Activated T-cell treated with anti-CD3 and anti-CD28 coated beads for 1 hour (primary cell): ENCODE data around the gene LY6G6C.

Experiments
- DNase-seq: peaks from one replicate; pipeline ENCODE4 v3.0.0-alpha.2; 2020; ENCODE audit warnings: low read depth

LY6G6C gene

DNA sequence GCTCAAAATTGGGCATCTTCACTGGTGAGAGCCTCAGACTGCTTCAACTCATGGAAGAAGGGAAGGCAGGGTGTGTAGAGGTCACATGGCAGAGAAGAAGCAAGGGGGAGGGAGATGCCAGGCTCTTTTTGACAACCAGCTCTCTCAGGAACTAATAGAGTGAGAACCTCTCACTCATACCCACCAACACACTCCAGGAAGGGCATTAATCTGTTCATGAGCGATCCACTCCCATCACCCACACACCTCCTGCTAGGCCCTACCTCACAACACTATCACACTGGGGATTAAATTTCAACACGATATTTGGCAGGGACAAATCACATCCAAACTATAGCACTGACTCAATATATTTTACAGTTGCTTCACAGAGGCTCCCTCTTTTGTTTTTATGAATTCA, 20.3 kb upstream of the LY6G6C start:
- no peak for DNase-seq

DNA sequence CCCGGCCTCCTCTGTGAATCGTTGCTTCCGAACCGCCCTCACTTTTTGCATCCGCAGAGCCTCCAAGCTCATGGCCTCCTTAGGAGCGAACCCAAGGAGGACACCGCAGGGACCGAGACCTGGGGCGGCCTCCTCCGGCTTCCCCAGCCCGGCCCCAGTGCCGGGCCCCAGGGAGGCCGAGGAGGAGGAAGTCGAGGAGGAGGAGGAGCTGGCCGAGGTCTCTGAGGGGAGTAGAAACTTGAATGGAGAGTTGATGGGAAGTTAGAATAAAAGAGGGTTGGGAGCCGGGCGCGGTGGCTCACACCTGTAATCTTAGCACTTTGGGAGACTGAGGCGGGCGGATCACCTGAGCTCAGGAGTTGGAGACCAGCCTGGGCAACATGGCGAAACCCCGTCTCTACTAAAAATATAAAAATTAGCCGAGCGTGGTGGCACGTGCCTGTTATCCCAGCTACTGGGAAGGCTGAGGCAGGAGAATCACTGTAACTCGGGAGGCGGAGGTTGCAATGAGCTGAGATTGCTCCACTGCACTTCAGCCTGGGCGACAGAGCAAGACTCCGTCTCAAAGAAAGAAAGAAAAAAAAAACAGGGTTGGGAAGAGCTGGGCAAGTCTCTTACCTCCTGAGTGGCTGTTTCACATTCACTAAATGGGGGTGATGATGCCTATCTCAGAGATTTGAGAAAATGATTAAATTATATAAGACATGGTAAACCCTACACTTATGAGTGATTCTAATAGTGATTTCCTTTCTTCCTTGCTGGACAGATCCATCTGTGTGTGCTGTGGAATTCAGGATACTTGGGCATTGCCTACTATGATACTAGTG, 19.1 kb upstream of the LY6G6C start:
- DNase-seq: no peak

DNA sequence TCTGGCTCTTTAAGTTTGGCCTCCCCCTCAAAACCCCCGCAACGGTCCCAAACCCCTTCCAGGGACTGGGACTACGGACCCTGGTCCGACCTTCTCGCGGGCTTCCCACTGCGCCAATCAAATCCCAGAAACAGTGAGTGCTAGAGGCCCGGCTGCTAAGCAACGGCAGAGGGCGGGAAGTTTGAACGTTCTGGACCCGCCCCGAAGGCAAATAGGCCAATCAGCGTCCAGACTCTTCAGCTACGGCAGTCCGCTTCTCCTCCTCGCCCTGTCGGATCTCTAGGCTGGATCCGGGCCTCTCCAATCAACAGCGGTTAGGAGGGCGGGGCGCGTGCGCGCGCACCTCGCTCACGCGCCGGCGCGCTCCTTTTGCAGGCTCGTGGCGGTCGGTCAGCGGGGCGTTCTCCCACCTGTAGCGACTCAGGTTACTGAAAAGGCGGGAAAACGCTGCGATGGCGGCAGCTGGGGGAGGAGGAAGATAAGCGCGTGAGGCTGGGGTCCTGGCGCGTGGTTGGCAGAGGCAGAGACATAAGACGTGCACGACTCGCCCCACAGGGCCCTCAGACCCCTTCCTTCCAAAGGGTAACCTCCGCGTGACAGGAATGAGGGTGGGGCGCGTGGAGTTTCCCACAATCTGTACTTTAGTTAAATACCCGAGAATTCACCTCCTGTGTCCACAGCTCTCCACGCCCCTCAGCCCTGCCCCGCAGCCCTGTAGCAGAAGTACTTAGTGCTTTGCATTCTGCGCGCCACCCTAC, 18.3 kb upstream of the LY6G6C start, which contains the start of gene MSH5:
MSH5 (plus strand) TSS at position 367 of the 758 bp plus-strand sequence. CDS start 462 bp downstream, outside the sequence.
- peak; percentile 89 for DNase-seq

DNA sequence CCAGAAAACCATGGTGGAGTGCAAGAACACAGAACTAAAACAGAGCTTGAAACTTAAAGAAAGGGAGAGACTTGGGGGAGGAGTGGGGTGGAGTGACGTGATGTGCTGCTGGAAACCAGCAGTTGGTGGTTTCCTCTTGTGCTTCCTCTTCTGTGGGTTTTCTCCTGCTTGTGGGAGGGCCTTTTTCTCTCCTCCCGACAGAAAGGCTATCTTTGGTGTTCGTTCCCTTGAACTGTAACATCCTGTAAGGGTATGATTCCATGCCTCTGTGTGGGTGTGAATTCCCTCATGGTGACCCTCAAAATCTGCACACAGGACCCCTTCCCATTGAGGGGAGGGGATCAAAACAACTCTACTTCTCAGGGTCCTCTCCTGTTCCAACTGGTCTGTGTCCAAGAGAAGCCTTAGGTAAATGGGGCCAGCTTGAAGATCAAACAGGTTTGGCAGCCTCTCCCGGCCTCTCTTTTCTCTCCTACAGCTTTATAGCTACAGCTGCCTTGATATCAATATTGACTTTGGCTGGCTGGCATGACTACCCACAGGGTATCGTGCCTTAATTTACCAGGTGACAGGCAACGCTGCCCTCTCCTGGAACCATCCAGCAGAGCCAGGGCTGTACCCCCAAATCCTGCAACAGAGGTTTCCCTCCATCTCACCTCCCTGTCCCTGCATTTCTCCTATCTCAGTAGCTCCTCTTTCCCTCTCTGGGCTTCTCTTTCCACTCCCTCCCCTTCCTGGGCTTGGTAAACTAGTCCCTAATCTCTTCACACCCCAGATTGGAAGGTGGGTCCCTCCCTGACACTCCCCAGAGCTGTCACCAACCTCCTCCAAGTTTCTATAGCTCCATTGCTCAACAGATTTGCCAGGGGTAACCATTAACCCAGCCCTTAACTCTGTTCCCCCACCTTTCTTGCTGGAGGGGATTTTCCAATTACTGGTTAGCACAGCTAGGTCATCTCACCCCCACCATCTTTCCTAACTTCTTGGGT, 16.7 kb upstream of the LY6G6C start:
- peak; percentile 41 for DNase-seq

DNA sequence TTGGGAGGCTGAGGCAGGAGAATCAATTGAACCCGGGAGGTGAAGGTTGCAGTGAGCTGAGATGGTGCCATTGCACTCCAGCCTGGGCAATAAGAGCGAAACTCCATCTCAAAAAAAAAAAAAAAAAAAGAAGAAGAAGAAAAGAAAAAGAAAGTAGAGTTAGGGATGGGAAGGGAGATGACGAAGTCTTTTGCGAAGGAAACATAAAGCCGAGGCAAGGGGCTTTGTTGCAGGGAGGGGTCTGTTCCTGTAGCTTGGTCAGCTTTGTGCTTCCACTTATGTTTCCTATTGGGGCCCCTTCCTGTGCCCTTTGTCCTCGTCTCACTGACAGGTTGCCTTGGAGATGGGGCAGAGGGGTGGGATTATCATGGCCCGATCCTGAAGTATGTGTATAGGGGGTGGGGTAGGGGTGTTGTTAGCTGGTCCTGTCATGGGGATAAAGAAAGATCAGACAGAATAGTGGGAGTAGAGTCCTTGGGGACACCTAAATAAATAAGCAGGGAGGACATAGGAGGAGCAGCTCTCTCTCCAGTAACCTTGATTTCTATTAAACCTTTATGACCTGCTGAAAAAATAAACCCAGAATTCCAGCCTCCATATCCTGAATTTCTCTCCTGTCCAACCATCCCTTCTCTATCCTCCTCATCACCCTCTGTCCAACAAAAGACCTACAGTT, 15.9 kb upstream of the LY6G6C start:
- no peak for DNase-seq

DNA sequence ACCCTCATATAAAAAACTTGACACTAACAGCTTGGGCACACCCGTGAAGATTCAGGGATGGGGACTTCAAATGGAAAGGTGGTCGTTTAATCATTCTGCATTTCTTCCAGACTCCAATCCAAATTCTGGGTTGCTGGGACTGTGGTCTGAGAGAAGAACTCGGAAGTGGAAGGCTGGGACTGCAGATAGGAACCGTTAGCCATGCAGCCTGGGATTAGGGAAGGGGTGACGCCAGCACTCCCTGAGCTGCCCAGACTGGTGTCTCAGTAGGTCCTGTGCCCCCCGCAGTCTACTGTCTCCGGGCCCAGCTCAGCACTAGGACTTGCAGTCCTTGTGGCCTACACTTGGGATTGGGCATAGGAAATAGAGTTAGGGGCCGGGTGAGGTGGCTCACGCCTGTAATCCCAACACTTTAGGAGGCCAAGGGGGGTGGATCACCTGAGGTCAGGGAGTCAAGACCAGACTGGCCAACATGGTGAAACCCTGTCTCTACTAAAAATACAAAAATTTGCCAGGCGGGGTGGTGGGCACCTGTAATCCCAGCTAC, 15.3 kb upstream of the LY6G6C start:
- DNase-seq: no peak

DNA sequence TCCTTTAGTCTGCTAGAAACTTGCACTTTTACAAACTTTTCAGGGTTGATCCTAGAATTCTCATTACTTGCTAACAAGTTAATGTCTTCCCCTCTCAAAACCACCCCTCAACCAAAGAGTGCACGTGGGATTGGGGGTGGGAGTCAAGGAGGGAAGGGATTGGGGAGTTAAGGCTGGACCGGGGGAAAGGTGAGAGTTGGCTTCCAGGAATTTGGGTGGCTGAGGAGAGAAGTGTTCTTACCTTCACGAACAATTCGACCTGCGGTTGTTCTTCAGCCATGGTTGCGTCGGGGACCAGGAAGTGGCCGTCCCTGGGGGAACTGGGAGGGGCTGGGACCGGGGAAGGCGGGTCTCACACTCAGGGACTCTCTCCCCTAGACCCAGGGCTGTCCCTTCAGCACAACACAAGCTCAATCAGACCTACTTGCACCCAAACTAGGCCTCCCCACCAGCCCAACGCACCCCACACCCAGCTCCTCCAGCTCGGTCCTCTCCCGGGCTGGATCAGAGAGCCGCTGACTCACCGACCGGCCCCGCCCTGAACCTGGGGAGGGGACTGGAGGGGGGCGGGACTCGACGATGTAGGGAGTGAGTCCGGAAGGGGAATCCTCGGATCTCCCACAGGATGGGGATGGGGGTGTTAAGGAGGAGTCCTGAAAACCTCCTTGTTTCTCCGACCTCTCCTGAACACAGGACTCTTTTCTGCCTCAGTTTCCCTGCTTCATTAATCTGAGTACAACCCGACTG, 14.6 kb upstream of the LY6G6C start, which contains the start of gene CLIC1:
CLIC1 (minus strand) TSS at position 510 of the 747 bp plus-strand sequence; CDS start at position 280, 230 bp downstream.
- DNase-seq: peak; percentile 64

DNA sequence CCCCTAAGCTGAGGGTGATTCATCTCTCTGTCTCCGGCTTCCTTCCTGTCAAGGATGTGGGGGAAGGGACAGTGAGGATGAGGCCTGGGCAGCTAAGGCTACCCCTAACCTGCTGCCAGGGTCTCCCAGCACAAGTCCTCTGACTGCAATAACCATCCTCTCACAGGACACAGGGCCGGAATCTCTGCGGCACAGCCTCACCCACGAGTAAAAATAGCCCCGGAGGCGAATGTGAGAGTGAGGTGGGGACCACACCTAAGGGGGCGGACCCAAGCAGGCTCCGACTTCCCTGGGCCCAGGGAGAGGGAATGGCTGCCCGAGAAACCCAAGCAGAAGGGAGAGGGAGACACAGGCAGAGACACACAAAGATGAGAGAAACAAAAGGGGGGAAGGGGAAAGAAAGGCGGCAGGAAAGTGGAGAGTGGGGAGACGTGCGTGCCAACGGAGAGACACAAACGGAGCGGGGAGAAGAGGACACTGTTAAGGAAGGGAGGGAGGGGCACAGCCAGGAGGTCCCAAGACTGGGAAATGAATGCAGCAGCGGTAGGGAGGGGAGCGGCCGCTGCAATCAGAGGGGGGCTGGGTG, 13.4 kb upstream of the LY6G6C start:
- DNase-seq: peak; percentile 35

DNA sequence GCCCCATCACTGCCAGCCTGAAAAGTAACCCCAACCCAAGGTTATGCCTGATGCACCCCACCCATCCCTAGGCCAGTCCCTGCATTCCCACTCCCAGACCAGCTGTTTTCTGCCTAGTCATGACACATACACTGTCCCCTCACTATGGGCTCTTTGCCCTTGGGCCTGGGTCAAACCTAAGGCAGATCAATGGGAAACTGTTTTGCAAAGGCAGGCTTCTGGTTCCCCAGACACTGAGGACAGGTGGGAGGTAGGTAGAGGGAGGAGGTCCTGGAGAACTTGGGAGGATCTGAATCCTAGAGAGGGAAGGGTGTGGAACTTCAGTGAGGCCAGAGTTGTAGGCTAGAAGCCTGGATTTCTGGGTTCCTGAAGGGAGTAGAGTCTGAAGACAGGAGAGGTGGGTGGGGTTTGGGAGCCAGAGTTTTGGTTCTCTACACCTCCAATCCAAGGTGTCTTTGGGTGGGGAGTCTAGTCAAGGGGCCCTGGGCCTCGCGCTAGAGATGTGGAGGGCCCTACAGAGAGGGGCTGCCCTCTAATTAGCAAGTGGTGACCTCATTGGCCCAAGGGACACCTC, 12.8 kb upstream of the LY6G6C start:
- DNase-seq: no peak

DNA sequence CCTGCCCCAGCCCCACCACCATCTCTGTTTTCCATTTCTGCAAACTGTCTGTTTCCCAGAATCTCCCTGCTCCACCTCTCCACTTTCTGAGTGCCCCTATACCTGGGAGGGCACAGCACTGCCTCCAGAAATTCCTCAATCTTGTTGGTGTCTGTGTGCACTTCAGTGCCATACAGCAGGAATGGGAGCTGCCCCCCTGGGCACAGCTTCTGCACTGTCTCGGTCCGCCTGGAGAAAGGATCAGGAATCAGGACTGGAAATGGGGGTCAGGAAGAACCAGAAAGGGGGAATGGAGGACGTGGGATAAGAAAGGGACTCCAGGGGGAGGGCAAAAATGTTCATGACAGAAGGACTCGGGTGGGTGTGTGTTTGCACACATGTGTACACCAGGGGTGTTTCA, 12.2 kb upstream of the LY6G6C start:
- no peak for DNase-seq

DNA sequence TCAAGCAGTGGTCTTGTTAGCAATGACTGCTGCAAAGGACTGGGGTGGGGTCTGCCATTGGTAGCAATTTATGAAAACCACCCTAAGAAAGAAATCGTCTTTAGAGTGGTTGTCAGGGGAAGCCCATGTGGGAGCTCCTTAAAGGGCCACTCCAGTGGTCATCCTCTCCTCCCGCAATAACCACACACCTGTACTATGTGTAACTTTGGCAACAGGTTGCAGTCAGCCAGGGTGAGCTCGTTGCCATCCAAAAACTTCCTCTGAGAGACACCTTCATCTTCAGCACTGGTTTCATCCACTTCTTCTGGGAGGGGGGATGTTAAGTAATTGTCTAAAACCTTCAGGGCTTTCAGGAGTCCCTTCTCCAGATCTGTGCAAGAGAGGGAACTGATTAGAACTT, 10.5 kb upstream of the LY6G6C start:
- DNase-seq: no peak

DNA sequence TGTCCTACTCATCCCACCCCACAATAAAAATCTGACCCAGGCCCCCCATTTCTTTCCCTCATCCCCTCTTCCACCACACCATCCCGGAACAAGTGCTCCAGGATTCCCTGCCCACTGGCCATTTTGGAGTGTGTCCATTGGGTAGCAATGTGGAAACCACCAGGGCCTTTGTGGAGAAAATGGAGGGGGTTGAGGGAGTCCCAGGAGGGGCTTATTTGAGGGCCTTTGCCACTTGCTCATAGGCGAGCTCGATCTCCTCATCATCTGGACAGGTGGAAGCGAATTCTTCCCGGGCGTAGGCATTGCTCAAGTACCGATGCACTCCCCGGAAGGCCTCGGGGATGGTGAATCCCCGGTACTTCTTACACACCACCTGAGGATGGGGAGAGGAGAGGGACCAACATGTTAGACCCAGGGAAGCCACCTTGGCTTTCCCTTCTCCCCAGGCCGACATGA, 9.1 kb upstream of the LY6G6C start:
- no peak for DNase-seq

DNA sequence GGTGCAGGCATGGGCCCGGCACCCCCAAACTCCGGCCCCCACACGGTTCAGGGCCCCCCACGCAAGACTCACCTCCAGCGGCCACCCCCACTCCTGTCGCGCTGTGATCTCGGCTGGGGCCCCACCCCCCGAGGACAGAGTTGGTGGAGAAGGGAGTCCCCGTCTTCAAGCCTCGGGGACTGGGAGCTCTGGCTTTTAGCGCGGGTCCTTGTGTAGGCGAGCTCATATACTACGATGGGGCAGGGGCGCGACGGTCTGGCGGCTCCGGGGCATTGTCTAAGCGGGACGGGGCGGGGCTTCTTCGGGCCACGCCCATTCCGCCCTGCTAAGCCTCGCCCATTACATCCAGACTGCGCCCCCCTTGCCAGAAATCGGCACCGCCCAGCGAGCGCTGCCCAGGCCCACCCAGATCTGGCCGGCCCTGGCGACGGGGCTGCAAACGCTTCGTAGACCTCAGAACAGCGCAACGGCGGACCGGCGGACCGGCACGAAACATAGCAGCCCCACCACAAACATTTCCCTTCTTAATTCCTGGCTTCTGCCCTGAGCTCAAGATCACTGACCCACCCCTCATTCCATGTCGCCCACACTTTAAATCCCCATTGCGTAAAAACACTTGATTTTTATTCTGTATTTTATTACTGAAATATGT, 8.6 kb upstream of the LY6G6C start:
- DNase-seq: peak; percentile 54

DNA sequence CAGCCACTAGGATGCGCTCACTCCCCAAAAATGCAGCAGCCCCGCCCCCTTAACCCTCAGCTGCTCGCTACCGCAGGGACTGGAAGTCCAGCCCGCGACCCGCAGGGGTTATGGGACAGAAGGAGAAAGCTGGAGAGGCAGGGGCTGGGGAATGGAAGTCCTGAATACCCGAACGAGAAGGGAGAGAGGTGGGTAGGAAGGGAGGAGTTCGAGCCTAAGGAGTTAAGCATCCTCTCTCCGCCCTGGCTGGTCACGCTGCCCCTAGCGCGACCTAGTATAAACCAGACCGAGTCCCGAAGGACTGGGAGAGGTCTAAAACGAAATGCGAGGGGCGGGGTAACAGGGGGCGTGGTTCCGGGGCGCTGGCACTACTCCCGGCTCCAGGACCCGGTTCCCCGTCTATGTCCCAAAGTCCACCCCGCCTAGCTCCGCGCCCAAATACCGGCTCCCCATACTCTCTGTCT, 8.0 kb upstream of the LY6G6C start:
- peak; percentile 75 for DNase-seq

DNA sequence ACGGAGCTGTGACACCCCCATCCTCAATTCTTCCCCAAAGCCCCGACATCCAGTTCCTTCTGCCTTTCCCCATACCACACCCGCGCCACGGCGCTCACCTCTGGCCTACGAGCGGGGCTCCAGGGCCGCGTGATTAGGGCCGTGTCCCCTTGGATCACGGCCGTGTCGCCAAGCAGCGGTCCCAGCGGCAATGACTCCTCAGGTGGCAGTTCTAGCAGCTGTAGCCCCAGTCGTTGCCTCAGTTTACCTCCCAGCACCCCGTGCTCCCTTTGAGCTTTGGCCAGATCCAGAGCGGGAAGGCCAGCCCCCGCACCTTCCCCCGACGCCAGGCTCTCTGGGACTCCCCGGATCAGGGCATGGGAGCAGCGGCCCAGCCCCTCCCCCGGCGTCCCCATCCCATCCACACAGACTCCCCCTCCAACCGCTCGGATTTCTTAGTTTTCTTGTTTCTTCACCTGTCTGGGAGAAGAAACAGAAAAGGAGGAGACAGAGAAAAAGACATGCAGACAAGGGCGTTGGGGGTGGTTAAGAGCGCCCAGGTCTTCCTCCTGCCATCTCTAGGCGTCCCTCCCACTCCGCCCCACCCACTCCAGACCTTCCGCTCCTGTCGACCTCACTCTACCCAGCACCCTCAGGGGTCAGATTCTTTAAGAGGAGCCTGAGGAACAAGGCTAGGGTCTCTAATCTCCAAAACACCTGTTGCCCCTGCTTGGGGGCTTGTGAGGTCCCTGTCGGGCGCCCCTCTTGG, 7.4 kb upstream of the LY6G6C start, which contains the start of gene DDAH2:
DDAH2 (minus strand) TSS at position 533 of the 748 bp plus-strand sequence; CDS start at position 395, 138 bp downstream.
- no peak for DNase-seq

DNA sequence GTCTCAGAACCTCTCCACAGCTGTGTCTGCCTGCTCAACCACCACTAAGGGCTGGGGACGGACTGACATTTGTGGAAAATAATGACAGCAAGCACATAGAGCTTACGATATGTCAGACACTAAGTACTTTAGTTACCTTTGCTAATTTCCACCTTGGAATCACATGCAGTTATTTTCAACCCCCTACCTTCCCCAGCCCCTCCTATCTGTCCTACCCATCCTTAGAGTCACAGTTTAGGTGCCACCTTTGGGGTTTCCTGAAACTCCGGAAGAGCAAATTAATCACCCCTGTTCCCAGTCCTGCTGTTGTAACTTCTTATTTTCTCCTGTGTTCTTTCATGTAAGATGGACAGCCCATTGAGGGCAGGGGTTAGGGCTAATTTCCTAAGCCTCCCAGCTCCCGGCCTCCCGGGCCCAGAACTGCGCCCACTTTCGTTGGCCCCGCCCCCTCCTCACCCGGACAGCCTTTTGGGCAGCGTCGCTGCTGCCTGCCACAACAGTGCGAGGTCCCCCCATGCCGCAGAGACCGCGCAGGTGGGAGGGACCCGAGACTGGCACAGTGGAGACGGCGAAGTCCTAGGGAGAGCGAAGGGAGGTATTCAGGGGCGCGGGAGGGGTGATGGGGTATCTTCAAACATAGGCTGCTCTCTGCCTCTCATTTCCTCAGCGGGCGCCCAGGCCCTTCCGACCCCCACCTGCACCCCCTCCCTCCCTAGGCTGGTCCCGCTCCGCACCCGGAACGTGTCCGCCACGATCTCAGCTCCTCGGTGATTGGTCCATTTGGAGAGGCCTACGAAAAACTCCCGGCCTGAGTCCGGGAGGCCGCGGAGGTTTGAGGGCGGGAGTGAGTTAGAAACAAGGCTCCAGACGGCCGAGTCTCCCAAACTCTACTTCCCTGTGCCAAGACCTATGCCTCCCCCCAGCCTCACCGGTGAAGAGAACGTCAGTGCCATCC, 6.4 kb upstream of the LY6G6C start:
- DNase-seq: no peak
